Duodenal mucosa (tissue), 2 donors: ENCODE data around the gene TGFBR3.

Experiments
- H3K27ac ChIP-seq: one replicate; pipeline ENCODE4 v1.7.0; 2013; ENCODE audit warnings: low read depth, low read length
- H3K27me3 ChIP-seq, 2 donors: one replicate each; pipeline ENCODE4 v1.7.0; 2013; ENCODE audit warnings: low read length in 2 of 2, control low read depth in 1 of 2; ENCODE audit not compliant: insufficient read depth in 2 of 2, control insufficient read depth in 1 of 2
- H3K36me3 ChIP-seq, 2 donors: one replicate each; pipeline ENCODE4 v1.7.0; 2013; ENCODE audit warnings: low read length in 2 of 2, control low read depth in 1 of 2; ENCODE audit not compliant: insufficient read depth in 2 of 2, control insufficient read depth in 1 of 2
- H3K4me1 ChIP-seq, 2 donors: one replicate each; pipeline ENCODE4 v1.7.0; 2013; ENCODE audit warnings: low read length in 2 of 2, control low read depth in 1 of 2; ENCODE audit not compliant: insufficient read depth in 2 of 2, control insufficient read depth in 1 of 2
- H3K4me3 ChIP-seq, 2 donors: one replicate each; pipeline ENCODE4 v1.7.0; 2013; ENCODE audit warnings: low read length in 2 of 2, low read depth in 1 of 2
- H3K9ac ChIP-seq, 2 donors: one replicate each; pipeline ENCODE4 v1.7.0; 2013; ENCODE audit warnings: low read length in 2 of 2, low read depth in 1 of 2
- H3K9me3 ChIP-seq, 2 donors: one replicate each; pipeline ENCODE4 v1.7.0; 2013; ENCODE audit warnings: low read length in 2 of 2, control low read depth in 1 of 2; ENCODE audit not compliant: control insufficient read depth in 1 of 2

Gene TGFBR3

DNA sequence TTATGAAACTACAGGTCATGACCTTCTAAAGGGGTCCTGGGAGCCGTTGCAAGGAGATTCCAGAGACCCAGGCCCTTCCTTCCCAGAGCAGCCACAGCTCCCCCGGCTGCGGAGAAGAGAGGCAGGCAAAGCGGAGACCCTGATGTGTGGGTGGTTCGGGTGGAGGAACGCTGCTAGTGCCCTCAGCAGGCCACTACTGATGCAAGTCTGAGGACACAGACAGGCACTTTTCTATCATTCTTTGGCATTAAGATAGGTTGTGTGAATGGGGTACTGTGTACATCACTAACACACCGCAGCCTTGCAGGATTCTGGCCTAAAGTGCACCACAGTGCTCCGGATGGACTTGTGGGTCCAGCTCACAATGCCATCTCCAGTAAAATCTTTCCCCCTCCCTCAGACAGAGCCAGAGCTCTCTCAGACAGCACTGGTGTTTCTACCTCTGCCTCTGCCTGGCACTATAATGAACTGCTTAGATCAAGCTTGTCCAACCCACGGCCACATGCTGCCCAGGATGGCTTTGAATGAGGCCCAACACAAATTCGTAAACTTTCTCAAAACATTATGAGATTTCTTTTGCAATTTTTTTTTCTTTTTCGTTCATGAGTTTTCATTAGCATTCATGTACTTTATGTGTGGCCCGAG is 121.4 kb downstream of the TGFBR3 start:
- Histone ChIP-seq H3K9me3 (no peaks in the 10 kb centered on the region), H3K4me1 (no peaks in the 10 kb centered on the region), H3K9ac (no peak overlapping the region), H3K4me3 (no peak overlapping the region), H3K27ac (no peak overlapping the region), H3K27me3 (no peaks in the 10 kb centered on the region), H3K36me3 (no peaks in the 10 kb centered on the region)

- Histone ChIP-seq H3K27ac (no peak overlapping the region), H3K9ac (no peak overlapping the region), H3K4me1 (peaks cover 0 to 7% of the 10 kb centered on the region in 2 donors), H3K27me3 (no peaks in the 10 kb centered on the region), H3K4me3 (no peak overlapping the region), H3K36me3 (no peaks in the 10 kb centered on the region), H3K9me3 (no peaks in the 10 kb centered on the region)
Measured at GRCh38 chr1:91763252-91763651, 122.7 kb downstream of the TGFBR3 start.

- Histone ChIP-seq H3K4me1 (peaks cover 0 to 7% of the 10 kb centered on the region in 2 donors), H3K27ac (no peak overlapping the region), H3K4me3 (no peak overlapping the region), H3K9me3 (no peaks in the 10 kb centered on the region), H3K36me3 (no peaks in the 10 kb centered on the region), H3K27me3 (no peaks in the 10 kb centered on the region), H3K9ac (no peak overlapping the region)
Measured at GRCh38 chr1:91761295-91761721, 124.6 kb downstream of the TGFBR3 start.

DNA sequence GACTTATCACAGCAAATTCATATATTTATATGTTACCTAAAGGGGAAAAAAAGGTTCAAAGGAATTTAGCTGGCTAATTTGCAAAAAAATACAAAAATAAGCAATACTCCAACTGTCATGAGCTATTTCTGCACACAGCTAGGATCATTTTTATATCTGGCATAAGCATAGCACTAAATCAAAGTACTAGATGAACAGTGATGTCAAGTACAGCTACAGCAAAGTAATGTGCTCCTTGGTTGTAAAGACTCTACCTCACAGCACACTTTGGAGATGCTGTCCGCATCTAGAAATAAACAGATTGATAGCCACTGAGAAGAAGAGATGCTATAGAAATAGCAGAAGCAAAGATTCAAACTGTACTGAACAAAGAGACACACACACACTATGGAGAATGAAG is 125.4 kb downstream of the TGFBR3 start:
- H3K9me3 ChIP-seq, result no peaks in the 10 kb centered on the region
- H3K4me1 ChIP-seq, result peaks cover 0 to 7% of the 10 kb centered on the region in 2 donors
- no peaks in the 10 kb centered on the region for H3K36me3 ChIP-seq
- H3K27me3 ChIP-seq, result no peaks in the 10 kb centered on the region
- H3K27ac ChIP-seq, result no peak overlapping the region
- H3K4me3 ChIP-seq, result no peak overlapping the region
- no peak overlapping the region for H3K9ac ChIP-seq

DNA sequence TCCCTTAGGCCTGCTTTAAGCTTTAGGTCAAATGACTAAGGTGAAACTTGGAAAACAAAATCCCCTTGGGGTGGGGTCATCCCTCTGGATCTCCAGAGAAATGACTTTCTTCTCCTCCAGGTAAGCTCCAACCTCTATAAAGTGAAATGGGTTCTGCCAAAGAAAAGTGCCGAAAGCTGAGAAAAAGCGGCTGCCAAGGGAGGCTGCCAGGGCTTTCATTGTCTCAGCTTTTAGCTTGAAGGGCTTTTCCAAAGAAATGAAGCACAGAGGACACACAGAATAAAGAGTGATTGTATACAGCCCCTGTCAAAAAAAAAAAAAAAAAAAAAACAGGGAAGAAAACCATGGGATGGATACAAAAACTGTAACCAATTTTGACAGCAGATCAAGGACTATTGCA is 126.9 kb downstream of the TGFBR3 start:
- H3K4me1 ChIP-seq, result peaks cover 0 to 7% of the 10 kb centered on the region in 2 donors
- H3K27ac ChIP-seq, result no peak overlapping the region
- no peak overlapping the region for H3K4me3 ChIP-seq
- H3K36me3 ChIP-seq, result no peaks in the 10 kb centered on the region
- H3K9me3 ChIP-seq, result no peaks in the 10 kb centered on the region
- no peaks in the 10 kb centered on the region for H3K27me3 ChIP-seq
- no peak overlapping the region for H3K9ac ChIP-seq

GRCh38 chr1:91757763-91758460 is 128.0 kb downstream of the TGFBR3 start:
- Histone ChIP-seq H3K9me3 (no peaks in the 10 kb centered on the region), H3K4me1 (peaks cover 0 to 7% of the 10 kb centered on the region in 2 donors), H3K36me3 (no peaks in the 10 kb centered on the region), H3K9ac (no peak overlapping the region), H3K4me3 (no peak overlapping the region), H3K27me3 (no peaks in the 10 kb centered on the region), H3K27ac (no peak overlapping the region)

DNA sequence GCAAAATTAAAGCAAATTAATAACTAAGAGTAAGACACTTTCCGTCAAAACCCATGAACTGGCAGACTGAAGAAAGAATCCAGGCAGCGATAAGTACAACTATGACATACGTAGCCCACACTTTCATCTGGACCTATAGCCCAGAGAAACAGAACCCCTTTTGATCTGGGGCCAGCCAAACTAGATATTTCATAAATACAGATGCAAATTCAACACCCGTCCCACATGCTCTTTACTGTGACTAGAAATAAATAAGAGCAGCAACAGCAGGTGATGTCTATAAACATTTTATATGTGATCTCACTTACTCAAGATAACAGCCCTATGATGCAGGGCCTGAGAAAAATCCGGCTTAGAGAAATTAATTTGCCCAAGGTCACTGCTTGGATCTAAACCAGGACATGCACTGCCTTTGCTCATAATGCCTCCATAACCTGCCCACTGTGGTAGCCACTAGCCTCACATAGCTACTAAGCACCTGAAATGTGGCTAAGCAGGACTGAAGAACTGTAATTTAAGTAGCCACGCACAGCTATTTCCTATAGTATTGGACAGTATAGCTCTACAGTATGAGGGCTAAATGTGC is 130.2 kb downstream of the TGFBR3 start:
- H3K9me3 ChIP-seq, result no peaks in the 10 kb centered on the region
- H3K27ac ChIP-seq, result no peak overlapping the region
- H3K4me1 ChIP-seq, result peaks cover 0 to 8% of the 10 kb centered on the region in 2 donors
- H3K27me3 ChIP-seq, result no peaks in the 10 kb centered on the region
- H3K36me3 ChIP-seq, result no peaks in the 10 kb centered on the region
- H3K4me3 ChIP-seq, result no peak overlapping the region
- H3K9ac ChIP-seq, result no peak overlapping the region

DNA sequence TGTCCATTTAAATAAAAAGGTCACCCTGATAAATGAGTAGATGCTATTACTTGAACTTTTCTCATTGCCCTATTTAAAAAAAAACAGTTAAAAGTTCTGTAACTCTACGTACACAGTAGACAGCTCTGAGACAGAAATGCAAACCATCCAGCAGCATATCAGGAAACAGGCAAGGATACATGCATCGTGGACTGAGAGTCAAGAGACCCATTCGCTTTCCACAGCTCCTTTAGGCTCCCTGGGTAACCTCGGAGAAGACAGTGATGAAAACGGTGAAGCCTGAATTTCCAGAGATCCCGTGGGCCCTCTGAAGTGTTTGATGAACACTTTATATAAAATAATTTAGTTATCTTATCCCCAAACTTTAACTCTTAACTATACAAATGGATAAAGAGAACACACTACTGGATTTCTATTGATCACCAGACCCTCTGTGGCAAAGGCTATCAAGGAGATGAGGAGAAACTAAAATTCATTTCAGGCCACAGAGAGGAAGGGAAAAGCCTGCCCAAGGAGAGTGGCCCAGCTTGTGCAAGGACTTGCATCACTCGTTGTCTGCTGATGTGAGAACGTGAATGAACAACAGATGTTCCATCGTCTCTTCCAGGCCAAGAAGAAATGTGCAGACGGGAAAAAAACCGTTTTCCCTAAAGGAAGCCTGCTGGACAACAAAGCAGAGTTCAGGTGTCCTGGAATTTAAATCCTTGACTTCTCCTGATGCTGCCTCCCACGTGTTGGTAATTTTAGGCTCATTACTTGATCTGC is 131.0 kb downstream of the TGFBR3 start:
- no peak overlapping the region for H3K4me3 ChIP-seq
- H3K9ac ChIP-seq, result no peak overlapping the region
- H3K4me1 ChIP-seq, result peaks cover 0 to 11% of the 10 kb centered on the region in 2 donors
- no peaks in the 10 kb centered on the region for H3K27me3 ChIP-seq
- no peaks in the 10 kb centered on the region for H3K36me3 ChIP-seq
- no peak overlapping the region for H3K27ac ChIP-seq
- no peaks in the 10 kb centered on the region for H3K9me3 ChIP-seq

DNA sequence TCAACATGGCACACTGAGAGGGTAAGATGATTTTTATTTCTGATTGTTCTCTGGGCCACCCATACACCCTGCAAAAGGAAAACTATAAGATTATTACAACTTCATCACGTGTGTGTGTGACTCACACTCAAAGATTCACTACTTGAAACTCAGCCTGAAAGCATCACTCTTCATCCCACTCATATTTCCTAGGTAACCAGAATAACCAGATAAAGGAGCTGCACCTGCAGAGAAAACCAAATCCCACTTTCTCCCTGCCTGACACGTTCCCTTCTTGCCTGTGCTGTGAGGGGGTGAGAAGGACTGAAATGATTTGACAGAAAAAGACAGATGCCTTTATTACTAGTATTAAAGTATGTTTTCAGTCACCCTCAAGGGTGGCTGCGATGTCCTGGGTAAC is 131.6 kb downstream of the TGFBR3 start:
- Histone ChIP-seq H3K4me1 (peaks cover 0 to 11% of the 10 kb centered on the region in 2 donors), H3K9ac (no peak overlapping the region), H3K36me3 (no peaks in the 10 kb centered on the region), H3K9me3 (no peaks in the 10 kb centered on the region), H3K4me3 (no peak overlapping the region), H3K27ac (no peak overlapping the region), H3K27me3 (no peaks in the 10 kb centered on the region)

DNA sequence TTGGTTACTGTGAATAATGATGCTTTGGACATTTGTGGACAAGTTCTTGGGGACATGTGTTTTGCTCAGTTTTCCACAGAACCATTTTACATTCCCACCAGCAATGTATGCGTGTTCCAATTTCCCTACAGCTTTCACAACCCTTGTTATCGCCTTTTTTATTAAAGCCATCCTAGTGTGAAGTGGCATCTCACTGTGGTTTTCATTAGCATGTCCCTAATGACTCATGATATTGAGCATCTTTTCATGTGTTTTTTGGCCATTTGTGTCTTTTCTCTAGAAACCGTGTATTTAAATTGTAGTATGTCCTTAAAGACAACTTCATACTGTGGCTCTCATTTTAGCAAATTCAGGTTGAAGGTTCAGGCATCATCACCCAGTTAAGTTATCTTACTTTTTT is 132.1 kb downstream of the TGFBR3 start:
- Histone ChIP-seq H3K27ac (no peak overlapping the region), H3K4me1 (peaks cover 0 to 11% of the 10 kb centered on the region in 2 donors), H3K27me3 (no peaks in the 10 kb centered on the region), H3K4me3 (no peak overlapping the region), H3K9me3 (no peaks in the 10 kb centered on the region), H3K9ac (peak overlapping the region in 1 of 2 donors; percentile 2), H3K36me3 (no peaks in the 10 kb centered on the region)
